DOHH2 (cell line): ENCODE results near the gene PRRG4.

Experiments used
- H3F3A ChIP-seq: fragments of 200-600 bp; sonication (generic), shearing (Covaris generic); 2 replicates; pipeline ENCODE4 v1.6.0; 2016; ENCODE audit warnings: antibody characterized with exemption, mild to moderate bottlenecking; ENCODE audit not compliant: control insufficient read depth, insufficient read depth
- H3K27ac ChIP-seq: fragments of 200-600 bp; sonication (generic); 2 replicates; pipeline ENCODE4 v1.5.1; 2014; ENCODE audit warnings: low read depth, mild to moderate bottlenecking, low read length, moderate library complexity
- H3K27me3 ChIP-seq: fragments of 200-600 bp; sonication (generic); 2 replicates; pipeline ENCODE4 v1.6.1; 2014; ENCODE audit warnings: mild to moderate bottlenecking, low read length, mixed read lengths; ENCODE audit not compliant: control insufficient read depth
- H3K36me3 ChIP-seq: fragments of 200-600 bp; sonication (generic); 2 replicates; pipeline ENCODE4 v1.6.1; 2014; ENCODE audit warnings: mild to moderate bottlenecking, low read length, moderate library complexity, mixed read lengths; ENCODE audit not compliant: control insufficient read depth
- H3K4me1 ChIP-seq: fragments of 200-600 bp; sonication (generic); 2 replicates; pipeline ENCODE4 v1.6.1; 2014; ENCODE audit warnings: mild to moderate bottlenecking, low read length, mixed read lengths; ENCODE audit not compliant: control insufficient read depth
- H3K4me2 ChIP-seq: fragments of 200-600 bp; sonication (generic); 2 replicates; pipeline ENCODE4 v1.6.0; 2014; ENCODE audit warnings: mild to moderate bottlenecking, low read length, moderate library complexity
- H3K4me3 ChIP-seq: fragments of 200-600 bp; sonication (generic); 2 replicates; pipeline ENCODE4 v1.5.1; 2014; ENCODE audit warnings: mild to moderate bottlenecking, low read length, mixed read lengths
- H3K79me2 ChIP-seq: fragments of 200-600 bp; sonication (generic); 2 replicates; pipeline ENCODE4 v1.6.1; 2014; ENCODE audit warnings: mild to moderate bottlenecking, low read length, mixed read lengths; ENCODE audit not compliant: control insufficient read depth
- H3K9me2 ChIP-seq: fragments of 200-600 bp; sonication (generic); replicated peaks from 2 replicates; pipeline ENCODE4 v1.6.1; 2014; ENCODE audit warnings: mild to moderate bottlenecking, low read length, mixed read lengths; ENCODE audit not compliant: control insufficient read depth
- H3K9me3 ChIP-seq: fragments of 200-600 bp; sonication (generic); 2 replicates; pipeline ENCODE4 v1.6.1; 2014; ENCODE audit warnings: antibody characterized with exemption, low read length, mixed read lengths; ENCODE audit not compliant: control insufficient read depth, insufficient read depth
- H4K20me1 ChIP-seq: fragments of 200-600 bp; sonication (generic); 2 replicates; pipeline ENCODE4 v1.6.0; 2014; ENCODE audit warnings: low read depth, mild to moderate bottlenecking, antibody characterized with exemption, low read length, moderate library complexity; ENCODE audit not compliant: control insufficient read depth, insufficient read depth
- CTCF ChIP-seq: fragments of 200-600 bp; sonication (generic); IDR thresholded peaks from one replicate; pipeline ENCODE4 v1.5.1; 2014; ENCODE audit warnings: antibody characterized with exemption, mild to moderate bottlenecking, low read depth, low read length; ENCODE audit not compliant: poor library complexity, severe bottlenecking
- EZH2phosphoT487 ChIP-seq: fragments of 200-600 bp; sonication (generic); IDR thresholded peaks from 2 replicates; pipeline ENCODE4 v1.6.1; 2017; ENCODE audit warnings: borderline replicate concordance, mild to moderate bottlenecking, antibody characterized with exemption, low read length, moderate library complexity, mixed read lengths

Gene PRRG4

DNA sequence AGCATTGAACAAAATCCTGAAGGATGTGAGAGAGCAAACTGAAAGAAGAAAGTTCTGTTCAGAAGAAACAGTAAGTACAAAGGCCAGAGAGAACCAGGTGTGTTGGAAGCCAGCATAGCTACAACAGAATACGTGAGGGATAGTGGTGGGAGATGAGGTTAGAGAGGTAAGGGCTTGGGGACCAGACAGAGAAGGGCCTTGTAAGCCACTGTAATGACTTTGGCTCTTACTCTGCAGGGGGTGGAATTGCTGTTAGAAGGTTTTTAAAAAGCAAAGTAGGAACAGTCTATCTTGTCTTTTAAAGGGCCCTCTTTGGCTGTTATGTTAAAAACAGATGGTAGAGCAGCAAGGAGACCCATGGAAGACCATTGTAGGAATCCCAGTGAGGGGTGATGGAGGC, 4.2 kb downstream of the PRRG4 start:
- Histone ChIP-seq H3K4me2 (no peak overlapping the region), H3K4me1 (0 out of 2 replicates have a peak, but pooled peaks cover 2% of the 10 kb centered on the region), H3K4me3 (no peak overlapping the region), H3K79me2 (no peaks in the 10 kb centered on the region), H3F3A (no peaks in the 10 kb centered on the region), H3K9me3 (no peaks in the 10 kb centered on the region), H3K27ac (no peak overlapping the region), H3K9me2 (no peaks in the 10 kb centered on the region), H3K27me3 (peaks cover 30% of the 10 kb centered on the region), H3K36me3 (no peaks in the 10 kb centered on the region), H4K20me1 (no peaks in the 10 kb centered on the region)
- TF ChIP-seq EZH2phosphoT487 (no peak), CTCF (no peak)

GRCh38 chr11:32836946-32837345, 7.2 kb downstream of the PRRG4 start:
- Histone ChIP-seq H3K4me1 (no peaks in the 10 kb centered on the region), H3K79me2 (no peaks in the 10 kb centered on the region), H3F3A (no peaks in the 10 kb centered on the region), H3K4me2 (no peak overlapping the region), H3K27me3 (peaks cover 5% of the 10 kb centered on the region; the same call in 1 of the 2 replicates), H3K36me3 (no peaks in the 10 kb centered on the region), H3K27ac (no peak overlapping the region), H4K20me1 (no peaks in the 10 kb centered on the region), H3K4me3 (no peak overlapping the region), H3K9me2 (no peaks in the 10 kb centered on the region), H3K9me3 (no peaks in the 10 kb centered on the region)
- TF ChIP-seq CTCF (no peak), EZH2phosphoT487 (no peak)

- Histone ChIP-seq H3K4me2 (no peak overlapping the region), H3K36me3 (no peaks in the 10 kb centered on the region), H3K4me3 (no peak overlapping the region), H3K27me3 (peaks cover 5% of the 10 kb centered on the region; the same call in 1 of the 2 replicates), H3F3A (no peaks in the 10 kb centered on the region), H3K4me1 (no peaks in the 10 kb centered on the region), H3K27ac (no peak overlapping the region), H4K20me1 (no peaks in the 10 kb centered on the region), H3K79me2 (no peaks in the 10 kb centered on the region), H3K9me3 (no peaks in the 10 kb centered on the region), H3K9me2 (no peaks in the 10 kb centered on the region)
- TF ChIP-seq EZH2phosphoT487 (no peak), CTCF (no peak)
These were observed 9.0 kb downstream of the PRRG4 start for GRCh38 chr11:32838505-32839274.
